MV-4-11 (cell line): ENCODE results near the gene SLC27A2.

ENCODE experiments used
- DNase-seq: peaks from one replicate; lab custom pipeline; 2025; lab: John Stamatoyannopoulos, UW

SLC27A2 gene

DNA sequence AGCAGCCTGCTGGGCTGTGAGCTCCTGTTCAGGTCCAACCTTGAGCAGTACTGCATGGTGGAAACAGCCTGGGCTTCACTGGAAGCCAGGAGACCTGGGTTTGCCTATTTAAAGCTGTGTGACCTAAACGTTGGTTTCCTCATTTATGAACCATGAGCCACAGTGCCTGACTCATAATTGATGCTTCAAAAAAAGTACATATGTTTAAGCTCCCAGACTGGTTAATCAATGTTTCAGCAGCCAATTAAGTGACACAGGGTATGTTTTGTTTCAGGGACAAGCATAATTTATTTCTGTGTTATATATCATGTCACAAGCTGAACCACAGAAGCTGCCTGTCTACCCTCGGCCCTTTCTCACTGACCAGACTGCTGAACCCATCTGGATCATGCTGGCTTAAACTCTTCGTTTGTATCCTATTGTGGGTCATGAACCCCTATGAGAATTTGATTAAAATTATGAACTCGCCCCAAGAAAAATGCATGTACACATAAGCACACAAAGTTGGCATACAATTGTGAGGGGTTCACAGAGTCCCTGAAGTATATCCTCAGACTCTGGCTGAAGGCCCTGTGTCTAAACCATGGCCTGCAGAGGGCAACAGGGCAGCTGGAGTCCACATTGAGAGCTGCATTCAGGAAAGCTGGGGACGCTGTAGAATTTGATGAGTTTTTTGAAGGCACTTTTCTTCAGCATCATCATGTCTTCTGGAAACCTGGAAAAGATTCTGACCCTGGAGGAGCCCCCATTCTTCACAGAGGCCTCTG lies 59.9 kb downstream of the SLC27A2 start:
- peak; percentile 67 for DNase-seq

DNA sequence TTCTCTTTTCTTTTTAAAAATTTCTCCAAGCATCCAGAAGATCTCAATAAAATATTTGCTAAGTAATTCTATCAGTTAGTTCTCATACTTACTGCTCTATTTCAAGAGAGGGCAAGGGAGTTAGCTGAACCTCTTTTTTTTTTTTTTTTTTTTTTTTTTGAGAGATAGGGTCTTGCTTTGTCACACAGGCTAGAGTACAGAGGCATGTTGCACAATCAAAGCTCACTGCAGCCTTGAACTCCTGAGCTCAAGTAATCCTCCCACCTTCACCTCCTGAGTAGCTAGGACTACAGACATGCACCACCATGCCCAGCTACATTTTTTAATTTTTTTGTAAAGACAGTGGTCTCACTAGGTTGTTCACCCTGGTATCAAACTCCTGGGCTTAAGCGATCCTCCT lies 62.2 kb downstream of the SLC27A2 start:
- DNase-seq, result no peak

DNA sequence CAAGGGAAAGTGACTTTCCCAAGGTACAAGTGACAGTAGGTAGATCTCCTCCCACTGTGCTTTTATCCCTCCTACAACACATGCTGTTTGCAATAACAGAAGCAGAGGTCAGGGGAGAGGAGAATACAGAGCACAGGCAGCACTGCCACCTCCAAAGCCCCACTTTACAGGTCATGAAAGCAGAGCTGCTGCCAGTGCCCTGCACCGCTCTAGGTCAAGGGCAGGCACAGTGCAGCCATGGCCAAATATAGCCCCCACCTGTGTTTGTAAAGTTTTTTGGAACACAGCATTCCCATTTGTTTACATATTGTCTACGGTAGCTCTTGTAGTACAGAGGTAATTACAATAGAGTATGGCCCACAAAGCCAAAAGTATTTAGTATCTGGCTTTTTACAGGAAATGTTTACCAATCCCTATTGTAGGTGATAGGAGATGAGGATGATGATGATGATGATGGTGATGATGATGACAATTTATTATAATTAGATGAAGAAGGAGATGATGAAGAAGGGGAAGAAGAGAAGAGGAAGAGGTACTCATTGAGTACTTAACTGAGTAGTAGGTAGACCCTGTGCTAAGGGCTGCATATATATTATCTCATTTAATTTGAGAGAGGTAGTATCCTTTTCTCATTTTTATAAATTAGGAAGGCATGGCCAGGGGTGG lies 63.1 kb downstream of the SLC27A2 start:
- DNase-seq, result no peak

- no peak for DNase-seq
Measured at GRCh38 chr15:50246631-50247030, 64.6 kb downstream of the SLC27A2 start.

DNA sequence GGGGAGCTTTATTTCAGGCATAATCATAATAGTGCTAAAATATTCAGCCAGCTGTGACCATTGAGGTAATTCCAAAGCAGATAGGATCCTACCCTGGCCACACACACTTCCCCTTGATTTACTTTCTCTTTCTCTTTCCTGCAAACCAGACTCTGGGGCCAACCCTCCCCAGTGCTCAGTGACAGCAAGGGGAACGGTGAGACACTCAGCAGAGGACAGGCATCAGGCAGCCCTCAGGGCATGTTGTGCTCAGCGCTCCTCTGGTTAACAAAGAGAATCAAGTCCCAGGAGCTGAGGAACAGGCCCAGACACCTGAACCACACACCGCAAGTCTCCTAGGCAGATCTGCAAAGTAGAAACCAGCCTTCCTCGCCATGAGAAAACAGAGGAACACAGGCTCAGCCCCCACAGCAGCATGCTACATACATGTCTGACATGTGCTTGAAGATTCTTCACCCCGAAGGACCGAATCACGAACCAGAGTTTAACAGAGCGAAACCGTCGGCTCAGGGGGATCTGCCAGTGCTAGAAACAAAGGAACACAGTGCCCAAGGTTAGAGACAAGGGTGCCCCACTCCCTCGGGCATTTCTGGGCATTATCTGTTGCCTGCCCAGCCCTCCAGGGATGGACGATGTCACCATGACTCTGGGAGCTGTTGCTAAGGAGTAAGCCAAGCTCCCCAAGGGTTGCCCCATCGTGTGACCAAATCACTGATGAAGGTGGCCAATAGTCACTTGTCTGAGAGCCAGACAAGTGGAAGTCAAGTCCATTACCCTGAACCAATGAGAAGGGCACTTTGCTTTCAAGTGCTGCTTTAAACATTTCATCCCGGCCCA lies 66.0 kb downstream of the SLC27A2 start:
- peak; percentile 65 for DNase-seq

- peak; percentile 20 for DNase-seq
Measured at GRCh38 chr15:50248994-50249582, 67.1 kb downstream of the SLC27A2 start.

DNA sequence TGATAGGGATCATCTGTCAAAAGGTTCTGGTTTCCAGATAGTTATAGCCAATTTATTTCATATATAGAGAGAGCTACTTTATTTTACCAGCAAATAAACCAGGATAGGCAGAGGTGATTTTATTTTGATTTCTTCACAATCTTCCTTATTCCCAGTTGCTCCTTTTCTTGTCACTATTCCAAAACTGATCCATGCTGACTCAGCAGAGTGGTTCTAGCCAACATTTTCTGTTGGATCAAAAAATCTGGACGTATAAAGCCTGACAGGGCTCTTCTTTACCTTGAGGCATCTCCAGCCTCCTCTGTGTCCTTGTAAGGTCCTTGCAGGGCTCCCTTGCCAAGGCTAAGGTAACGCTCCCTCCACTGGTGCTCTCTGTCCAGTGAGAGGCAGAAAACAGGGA lies 67.7 kb downstream of the SLC27A2 start:
- DNase-seq, result no peak

GRCh38 chr15:50250760-50251394 lies 68.9 kb downstream of the SLC27A2 start:
- no peak for DNase-seq

GRCh38 chr15:50251638-50252182 lies 69.7 kb downstream of the SLC27A2 start:
- DNase-seq, result no peak

GRCh38 chr15:50252556-50252955 lies 70.6 kb downstream of the SLC27A2 start:
- DNase-seq, result no peak

DNA sequence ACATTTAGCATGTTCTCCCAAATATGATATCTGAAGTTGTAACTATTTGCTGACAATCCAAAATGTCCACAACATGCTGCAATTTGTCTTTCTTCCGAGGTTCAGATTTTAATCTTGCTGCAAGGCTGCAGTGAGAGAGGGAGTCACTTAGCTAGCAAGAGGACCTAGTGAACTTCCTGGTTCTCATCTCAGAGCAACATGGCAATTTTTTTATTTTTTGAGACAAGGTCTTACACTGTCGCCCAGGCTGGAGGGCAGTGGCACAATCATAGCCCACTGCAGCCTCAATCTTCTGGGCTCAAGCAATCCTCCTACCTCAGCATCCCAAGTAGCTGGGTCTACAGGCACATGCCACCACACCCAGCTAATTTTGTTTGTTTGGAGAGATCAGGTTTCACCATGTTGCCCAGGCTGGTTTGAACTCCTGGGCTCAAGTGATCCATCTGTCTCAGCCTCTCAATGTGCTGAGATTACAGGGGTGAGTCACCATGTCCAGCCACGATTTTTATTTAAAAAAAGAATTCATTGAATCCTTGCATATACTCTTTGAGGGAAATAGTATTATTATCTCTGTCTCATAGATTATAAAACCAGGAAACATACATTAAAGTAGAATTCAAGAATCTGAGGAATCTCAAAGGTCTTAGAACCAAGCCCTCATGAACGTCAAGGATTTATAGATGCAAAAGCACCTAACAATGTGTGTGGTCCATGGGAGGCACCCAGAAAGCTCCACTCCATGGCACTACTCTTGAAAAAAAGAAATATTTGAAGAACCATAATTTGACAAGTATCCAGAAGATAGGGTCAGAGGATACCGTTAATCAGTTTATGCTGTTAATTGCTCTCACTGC lies 74.4 kb downstream of the SLC27A2 start:
- DNase-seq, result no peak

DNA sequence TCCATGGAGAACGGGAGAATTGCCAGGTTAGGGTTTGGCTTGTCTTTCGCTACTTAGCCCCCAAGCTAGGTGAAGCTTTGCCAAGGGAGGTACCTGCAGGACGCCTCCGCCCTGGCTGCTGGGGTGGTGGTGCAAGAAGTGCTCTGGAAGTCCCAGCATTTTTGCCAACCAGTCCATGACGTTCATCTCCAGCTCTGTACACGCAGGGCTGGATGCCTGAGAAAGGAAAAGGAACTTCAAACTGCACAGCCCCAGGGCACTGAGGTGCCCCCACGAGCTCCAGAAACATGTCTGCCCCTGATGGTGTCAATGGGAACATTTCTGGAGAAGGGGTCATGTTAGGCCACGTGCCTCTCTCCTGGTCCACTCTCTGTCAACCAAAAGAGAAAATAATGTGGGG lies 75.3 kb downstream of the SLC27A2 start:
- DNase-seq, result no peak

DNA sequence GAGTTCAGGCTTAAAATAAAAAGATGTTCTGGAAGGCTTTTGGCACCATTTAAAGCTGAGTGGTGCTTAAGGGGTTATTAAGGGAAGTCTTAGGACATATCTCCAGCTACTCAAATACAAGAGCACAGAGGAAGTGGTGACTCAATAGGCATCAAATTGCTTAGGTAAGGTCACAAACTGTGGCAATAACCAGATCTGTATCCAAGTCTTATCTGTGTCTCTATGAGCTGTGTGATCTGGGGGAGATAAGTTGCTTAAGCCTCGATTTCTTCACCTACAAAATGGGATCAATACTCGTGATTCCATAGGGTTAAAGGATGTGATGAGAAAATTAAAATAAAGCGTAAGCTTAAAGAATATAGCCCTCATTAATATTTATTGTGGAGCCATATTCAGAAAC lies 75.9 kb downstream of the SLC27A2 start:
- peak; percentile 84 for DNase-seq

- no peak for DNase-seq
Measured at GRCh38 chr15:50259276-50259675, 77.3 kb downstream of the SLC27A2 start.

DNA sequence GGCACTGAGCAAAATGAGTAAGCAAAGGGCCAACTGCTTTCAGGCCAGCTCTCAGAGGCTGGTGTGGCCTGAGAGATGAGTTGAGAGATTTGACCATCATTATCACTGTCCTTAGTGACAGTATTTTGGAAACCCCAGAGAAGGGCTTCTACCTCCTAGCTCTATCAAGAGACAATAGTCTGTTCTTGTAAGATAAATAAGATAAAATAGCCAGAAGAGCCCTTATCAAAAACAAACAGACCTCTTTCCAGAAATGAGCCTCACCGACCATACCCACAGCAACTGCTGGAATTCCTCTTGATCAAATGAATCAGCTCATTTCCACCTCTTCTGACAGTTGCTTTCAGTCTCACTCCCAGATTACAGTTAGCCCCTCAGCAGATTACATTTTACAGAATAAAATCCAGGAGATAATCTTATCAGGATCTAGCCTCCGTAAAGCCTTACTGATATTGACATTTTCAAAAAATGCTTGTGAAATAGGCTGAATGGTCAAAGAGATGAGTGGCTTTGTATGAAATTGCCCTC lies 79.0 kb downstream of the SLC27A2 start:
- DNase-seq, result no peak

- DNase-seq, result no peak
Measured at GRCh38 chr15:50261981-50262380, 80.0 kb downstream of the SLC27A2 start.

- DNase-seq, result no peak
Measured at GRCh38 chr15:50262533-50262932, 80.5 kb downstream of the SLC27A2 start.

DNA sequence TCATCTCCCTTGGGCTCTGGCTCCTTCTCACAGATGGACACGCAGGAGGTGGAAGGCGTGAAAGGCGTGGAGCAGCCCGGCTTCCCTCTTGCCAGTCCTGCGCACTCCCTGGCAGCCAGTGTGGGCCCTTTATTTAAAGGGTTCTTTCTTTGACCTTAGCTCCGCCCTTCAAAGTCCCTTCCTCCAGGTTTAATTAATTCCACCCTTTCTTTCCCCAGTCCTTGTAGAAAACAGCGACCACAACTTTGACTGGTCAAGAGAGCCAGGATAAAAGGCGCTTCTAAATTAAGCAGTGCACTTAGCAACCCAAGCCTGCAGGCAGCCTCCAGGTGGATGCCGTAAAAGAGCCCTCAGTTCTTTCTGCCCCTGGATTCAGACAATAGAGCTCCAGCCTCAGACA lies 83.6 kb downstream of the SLC27A2 start, which contains the start of gene HDC:
TSS of gene HDC (minus strand) at position 107 of the 400 bp plus-strand sequence. CDS start at position 4, 103 bp downstream.
- no peak for DNase-seq

- DNase-seq, result no peak
Measured at GRCh38 chr15:50267577-50267976, 85.6 kb downstream of the SLC27A2 start.

- DNase-seq, result no peak
Measured at GRCh38 chr15:50275091-50275490, 93.1 kb downstream of the SLC27A2 start.
